Activated CD4-positive, CD25-positive, alpha-beta regulatory T cell (primary cell): ENCODE measurements around the gene ITGB3BP.
"Not testable (repeated sequence)": the region's sequence is repeated elsewhere in the genome, so short reads cannot be mapped to it uniquely, and the experiment has no call there.

Experiments
- DNase-seq, 4 experiments: peaks; one replicate each; lab custom pipeline; 2025; lab: John Stamatoyannopoulos, UW

The ITGB3BP gene

GRCh38 chr1:63506782-63507181 lies 16.2 kb downstream of the ITGB3BP start:
- no peak for DNase-seq

GRCh38 chr1:63501256-63501655 lies 21.8 kb downstream of the ITGB3BP start:
- no peak for DNase-seq

- DNase-seq = no peak
Measured at GRCh38 chr1:63498106-63498505, 24.9 kb downstream of the ITGB3BP start.

GRCh38 chr1:63497577-63497976 lies 25.4 kb downstream of the ITGB3BP start:
- DNase-seq = no peak

- DNase-seq = no peak
Measured at GRCh38 chr1:63487336-63488065, 35.5 kb downstream of the ITGB3BP start.

GRCh38 chr1:63486629-63487028 lies 36.4 kb downstream of the ITGB3BP start:
- DNase-seq = no peak

GRCh38 chr1:63480057-63480456 lies 43.0 kb downstream of the ITGB3BP start:
- DNase-seq = no peak

- DNase-seq = no peak
Measured at GRCh38 chr1:63475761-63476160, 47.3 kb downstream of the ITGB3BP start.

- not testable (repeated sequence) for DNase-seq
Measured at GRCh38 chr1:63468683-63469082, 54.3 kb downstream of the ITGB3BP start.

GRCh38 chr1:63466759-63467158 lies 56.3 kb downstream of the ITGB3BP start:
- no peak for DNase-seq

- DNase-seq = no peak
Measured at GRCh38 chr1:63466181-63466580, 56.8 kb downstream of the ITGB3BP start.

GRCh38 chr1:63463248-63463647 lies 59.8 kb downstream of the ITGB3BP start:
- DNase-seq = no peak

- no peak for DNase-seq
Measured at GRCh38 chr1:63461661-63462230, 61.3 kb downstream of the ITGB3BP start.

- no peak for DNase-seq
Measured at GRCh38 chr1:63458750-63459149, 64.3 kb downstream of the ITGB3BP start.

- DNase-seq = no peak
Measured at GRCh38 chr1:63454269-63454668, 68.8 kb downstream of the ITGB3BP start.

- DNase-seq = no peak
Measured at GRCh38 chr1:63453232-63453631, 69.8 kb downstream of the ITGB3BP start.

- no peak for DNase-seq
Measured at GRCh38 chr1:63450416-63450815, 72.6 kb downstream of the ITGB3BP start.

- DNase-seq = no peak
Measured at GRCh38 chr1:63448731-63449246, 74.2 kb downstream of the ITGB3BP start.

- no peak for DNase-seq
Measured at GRCh38 chr1:63442141-63442475, 80.9 kb downstream of the ITGB3BP start.

GRCh38 chr1:63435161-63435560 lies 87.9 kb downstream of the ITGB3BP start:
- no peak for DNase-seq

GRCh38 chr1:63429281-63429680 lies 93.7 kb downstream of the ITGB3BP start:
- no peak for DNase-seq

GRCh38 chr1:63428815-63429214 lies 94.2 kb downstream of the ITGB3BP start:
- DNase-seq = no peak

- no peak for DNase-seq
Measured at GRCh38 chr1:63423649-63424048, 99.4 kb downstream of the ITGB3BP start.

- not testable (repeated sequence) for DNase-seq
Measured at GRCh38 chr1:63420746-63421145, 102.3 kb downstream of the ITGB3BP start.
